ENCODE measurements around the gene AIFM2.

DNA sequence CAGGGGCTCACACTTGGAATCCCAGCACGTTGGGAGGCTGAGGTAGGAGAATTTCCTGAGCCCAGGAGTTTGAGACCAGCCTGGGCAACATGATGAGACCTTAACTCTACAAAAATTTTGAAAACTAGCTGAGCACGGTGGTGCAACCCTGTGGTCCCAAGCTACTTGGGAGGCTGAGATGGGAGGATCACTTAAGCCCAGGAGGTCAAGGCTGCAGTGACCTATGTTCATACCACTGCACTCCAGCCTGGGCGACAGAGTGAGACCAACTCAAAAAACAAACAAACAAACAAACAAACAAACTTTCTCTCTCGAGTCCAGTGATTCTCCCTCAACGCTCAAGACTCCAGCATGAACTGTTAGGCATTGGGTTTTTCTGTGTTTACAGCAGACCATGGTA lies 15.9 kb upstream of the AIFM2 start:
- TF ChIP-seq EZH2 (IDR thresholded peaks at IDR 0.05; ENCODE audit: insufficient read depth, poor library complexity, severe bottlenecking) (no peak), EZH2phosphoT487 (IDR thresholded peaks at IDR 0.05; ENCODE audit: insufficient read depth, low read depth) (no peak)

All from GM23248 (cell line).